Subcutaneous abdominal adipose tissue (tissue), 5 donors: ENCODE data around the gene VKORC1.

Experiments used
- H3K27ac ChIP-seq: one replicate; pipeline ENCODE4 v1.7.0; 2013; ENCODE audit warnings: low read depth, mild to moderate bottlenecking, inconsistent platforms, low read length, moderate library complexity
- H3K27me3 ChIP-seq, 5 donors: one replicate each; pipeline ENCODE4 v1.7.0; 2013; ENCODE audit warnings: low read length in 5 of 5, inconsistent platforms in 1 of 5; ENCODE audit not compliant: control insufficient read depth in 5 of 5, insufficient read depth in 4 of 5
- H3K36me3 ChIP-seq, 5 donors: one replicate each; pipeline ENCODE4 v1.7.0; 2013; ENCODE audit warnings: low read length in 5 of 5; ENCODE audit not compliant: control insufficient read depth in 5 of 5, insufficient read depth in 5 of 5
- H3K4me1 ChIP-seq, 5 donors: one replicate each; pipeline ENCODE4 v1.7.0; 2013; ENCODE audit warnings: low read length in 5 of 5, mild to moderate bottlenecking in 3 of 5, moderate library complexity in 1 of 5; ENCODE audit not compliant: control insufficient read depth in 5 of 5, insufficient read depth in 5 of 5
- H3K4me3 ChIP-seq, 5 donors: one replicate each; pipeline ENCODE4 v1.7.0; 2013; ENCODE audit warnings: low read length in 5 of 5, low read depth in 1 of 5
- H3K9ac ChIP-seq, 5 donors: one replicate each; pipeline ENCODE4 v1.7.0; 2013; ENCODE audit warnings: low read length in 5 of 5, mild to moderate bottlenecking in 4 of 5, moderate library complexity in 3 of 5
- H3K9me3 ChIP-seq, 5 donors: one replicate each; pipeline ENCODE4 v1.7.0; 2013; ENCODE audit warnings: low read length in 5 of 5; ENCODE audit not compliant: control insufficient read depth in 5 of 5
- donor health status: healthy.
- donor health status: healthy.
- donor health status: healthy.
- donor health status: healthy.
- donor health status: healthy.

VKORC1 gene

DNA sequence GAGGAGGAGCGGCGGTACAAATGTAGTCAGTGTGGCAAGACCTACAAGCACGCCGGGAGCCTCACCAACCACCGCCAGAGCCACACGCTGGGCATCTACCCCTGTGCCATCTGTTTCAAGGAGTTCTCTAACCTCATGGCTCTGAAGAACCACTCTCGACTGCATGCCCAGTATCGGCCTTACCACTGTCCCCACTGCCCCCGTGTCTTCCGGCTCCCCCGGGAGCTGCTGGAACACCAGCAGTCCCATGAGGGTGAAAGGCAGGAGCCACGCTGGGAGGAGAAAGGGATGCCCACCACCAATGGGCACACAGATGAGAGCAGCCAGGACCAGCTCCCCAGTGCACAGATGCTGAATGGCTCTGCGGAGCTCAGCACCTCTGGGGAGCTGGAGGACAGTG is 17.6 kb downstream of the VKORC1 start:
- H3K36me3 ChIP-seq, result peaks cover 0 to 58% (median 56%) of the 10 kb centered on the region in 5 donors
- no peaks in the 10 kb centered on the region for H3K9me3 ChIP-seq
- H3K4me1 ChIP-seq, result peaks cover 8 to 35% (median 25%) of the 10 kb centered on the region in 5 donors
- H3K9ac ChIP-seq, result no peak overlapping the region
- H3K4me3 ChIP-seq, result no peak overlapping the region
- H3K27ac ChIP-seq, result no peak overlapping the region
- H3K27me3 ChIP-seq, result no peaks in the 10 kb centered on the region

- Histone ChIP-seq H3K9ac (no peak overlapping the region), H3K27me3 (no peaks in the 10 kb centered on the region), H3K36me3 (peaks cover 0 to 54% (median 53%) of the 10 kb centered on the region in 5 donors), H3K9me3 (no peaks in the 10 kb centered on the region), H3K4me3 (no peak overlapping the region), H3K4me1 (peaks cover 9 to 34% (median 25%) of the 10 kb centered on the region in 5 donors), H3K27ac (no peak overlapping the region)
Measured at GRCh38 chr16:31076319-31076718, 18.3 kb downstream of the VKORC1 start.

GRCh38 chr16:31074814-31075183 is 19.8 kb downstream of the VKORC1 start:
- peak overlapping the region in 4 of 5 donors; percentile 86 to 96 (median 90) for H3K9ac ChIP-seq
- peaks cover 9 to 33% (median 25%) of the 10 kb centered on the region in 5 donors for H3K4me1 ChIP-seq
- peaks cover 0 to 38% (median 38%) of the 10 kb centered on the region in 5 donors for H3K36me3 ChIP-seq
- H3K9me3 ChIP-seq, result no peaks in the 10 kb centered on the region
- peak overlapping the region; percentile 90 for H3K27ac ChIP-seq
- no peaks in the 10 kb centered on the region for H3K27me3 ChIP-seq
- peak overlapping the region; percentile 88 to 100 (median 99) for H3K4me3 ChIP-seq

GRCh38 chr16:31073970-31074813 is 20.4 kb downstream of the VKORC1 start, which contains the start of the genes ZNF646 and ZNF668:
TSS of gene ZNF646 (plus strand) at chr16:31074422. CDS start at chr16:31076325, 1,903 bp downstream.
TSS of gene ZNF668 (minus strand) at chr16:31074240. CDS start at chr16:31064459, 9,781 bp downstream.
- Histone ChIP-seq H3K4me3 (peak within 1 kb of the TSS; percentile 88 to 100 (median 99)), H3K4me1 (peaks cover 9 to 33% (median 25%) of the 10 kb centered on the region in 5 donors), H3K27me3 (no peaks in the 10 kb centered on the region), H3K9me3 (no peaks in the 10 kb centered on the region), H3K36me3 (peaks cover 0 to 32% (median 32%) of the 10 kb centered on the region in 5 donors), H3K27ac (peak within 1 kb of the TSS; percentile 90), H3K9ac (peak within 1 kb of the TSS in 4 of 5 donors; percentile 89 to 96 (median 90))

GRCh38 chr16:31073142-31073969 is 21.2 kb downstream of the VKORC1 start:
- H3K9ac ChIP-seq, result peak overlapping the region; percentile 29 to 96 (median 89)
- no peaks in the 10 kb centered on the region for H3K27me3 ChIP-seq
- H3K4me1 ChIP-seq, result peaks cover 9 to 33% (median 25%) of the 10 kb centered on the region in 5 donors
- H3K36me3 ChIP-seq, result peaks cover 0 to 24% (median 23%) of the 10 kb centered on the region in 5 donors
- H3K9me3 ChIP-seq, result no peaks in the 10 kb centered on the region
- H3K4me3 ChIP-seq, result peak overlapping the region; percentile 88 to 100 (median 99)
- peak overlapping the region; percentile 90 for H3K27ac ChIP-seq

DNA sequence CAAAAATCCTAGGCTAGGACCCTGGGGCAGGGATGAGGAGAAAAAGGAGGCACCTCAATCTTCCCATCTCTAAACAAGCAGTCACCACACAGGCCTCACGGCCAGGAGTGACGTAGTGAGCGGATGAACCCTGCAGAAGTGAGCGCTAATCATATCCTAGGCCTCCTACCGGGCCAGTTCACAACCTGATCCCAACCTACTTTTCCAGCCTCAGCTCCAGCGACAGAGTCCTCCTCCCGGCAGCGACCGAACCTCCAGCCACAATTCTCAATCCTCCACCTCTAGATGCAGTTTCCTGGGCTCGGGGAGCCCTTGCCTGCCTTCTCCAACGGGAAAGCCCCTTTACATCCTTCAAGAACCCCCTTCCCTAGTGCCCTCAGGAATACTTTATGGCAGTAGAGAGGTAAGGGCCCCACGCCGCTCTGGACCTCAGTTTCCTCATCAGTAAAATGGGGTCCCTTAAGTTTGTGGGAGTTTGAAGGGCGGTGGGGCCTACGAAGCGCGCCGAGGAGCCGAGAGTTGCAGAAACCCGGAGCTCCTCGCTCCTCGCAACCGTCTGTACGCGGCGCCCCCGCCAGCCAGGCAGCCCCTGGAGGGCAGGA is 22.0 kb downstream of the VKORC1 start:
- peaks cover 0 to 17% (median 16%) of the 10 kb centered on the region in 5 donors for H3K36me3 ChIP-seq
- H3K27me3 ChIP-seq, result no peaks in the 10 kb centered on the region
- peaks cover 9 to 33% (median 25%) of the 10 kb centered on the region in 5 donors for H3K4me1 ChIP-seq
- H3K9ac ChIP-seq, result peak overlapping the region; percentile 29 to 96 (median 89)
- peak overlapping the region; percentile 90 for H3K27ac ChIP-seq
- H3K9me3 ChIP-seq, result no peaks in the 10 kb centered on the region
- peak overlapping the region; percentile 78 to 100 (median 99) for H3K4me3 ChIP-seq

GRCh38 chr16:31071861-31072260 is 22.7 kb downstream of the VKORC1 start:
- H3K27me3 ChIP-seq, result no peaks in the 10 kb centered on the region
- peaks cover 0 to 9% (median 9%) of the 10 kb centered on the region in 5 donors for H3K36me3 ChIP-seq
- H3K9me3 ChIP-seq, result no peaks in the 10 kb centered on the region
- H3K27ac ChIP-seq, result peak overlapping the region; percentile 90
- H3K4me1 ChIP-seq, result peaks cover 9 to 33% (median 25%) of the 10 kb centered on the region in 5 donors
- peak overlapping the region; percentile 78 to 100 (median 99) for H3K4me3 ChIP-seq
- H3K9ac ChIP-seq, result peak overlapping the region in 3 of 5 donors; percentile 78 to 96 (median 89)

DNA sequence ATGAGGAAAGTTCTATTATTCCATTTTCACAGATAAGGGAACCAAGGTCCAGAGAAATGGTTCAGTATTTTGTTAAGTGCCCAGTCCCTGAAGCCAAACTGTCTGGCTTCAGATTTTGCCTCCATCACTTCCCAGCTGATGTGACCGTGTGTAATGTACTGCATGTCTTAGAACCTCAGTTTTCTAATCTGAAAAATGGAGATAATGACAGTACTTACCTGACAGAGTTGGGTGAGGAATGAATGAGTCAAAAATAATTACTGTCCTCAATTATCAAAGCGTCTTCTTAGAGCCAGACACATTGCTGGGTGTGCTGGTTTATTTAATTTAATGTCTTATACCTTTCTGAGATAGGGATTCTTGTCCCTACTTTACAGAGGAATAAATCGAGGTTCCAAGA is 27.3 kb downstream of the VKORC1 start:
- H3K9me3 ChIP-seq, result no peaks in the 10 kb centered on the region
- no peak overlapping the region for H3K9ac ChIP-seq
- no peaks in the 10 kb centered on the region for H3K27me3 ChIP-seq
- no peak overlapping the region for H3K4me3 ChIP-seq
- no peak overlapping the region for H3K27ac ChIP-seq
- peaks cover 0 to 10% (median 7%) of the 10 kb centered on the region in 5 donors for H3K36me3 ChIP-seq
- peaks cover 12 to 32% (median 28%) of the 10 kb centered on the region in 5 donors for H3K4me1 ChIP-seq

DNA sequence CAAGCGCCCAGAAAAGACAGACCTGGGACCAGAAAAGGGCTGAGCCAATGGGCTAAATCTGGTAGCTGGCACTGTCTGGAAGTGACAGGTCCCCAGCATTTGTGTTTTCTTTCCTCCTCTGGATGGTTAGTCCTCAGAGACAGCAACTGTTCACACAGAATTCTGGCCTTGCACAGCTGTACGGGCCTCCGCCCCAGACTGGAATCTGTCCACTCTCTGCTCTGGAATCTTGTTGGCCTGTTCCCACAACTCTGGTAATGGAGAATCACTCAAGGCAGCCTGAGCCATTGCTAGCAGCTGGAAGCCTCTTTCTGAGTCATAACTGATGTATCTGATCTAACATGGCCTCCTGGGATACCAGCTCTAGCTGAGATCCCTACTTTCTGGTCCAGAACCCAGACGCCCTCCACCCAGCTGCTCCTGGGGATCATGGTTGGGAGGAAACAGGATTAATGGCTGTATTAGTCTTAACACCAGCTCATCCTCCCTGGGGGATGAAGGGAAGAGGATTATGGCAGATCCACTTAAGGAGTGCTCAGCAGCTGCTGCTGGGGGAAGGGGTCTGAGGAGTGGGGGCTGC is 29.6 kb downstream of the VKORC1 start:
- Histone ChIP-seq H3K27ac (peak overlapping the region; percentile 84), H3K9me3 (no peaks in the 10 kb centered on the region), H3K4me3 (peak overlapping the region in 1 of 5 donors; percentile 32), H3K36me3 (peaks cover 0 to 28% (median 23%) of the 10 kb centered on the region in 5 donors), H3K9ac (peak overlapping the region in 2 of 5 donors; percentile 4 to 18), H3K4me1 (peaks cover 6 to 23% (median 18%) of the 10 kb centered on the region in 5 donors), H3K27me3 (no peaks in the 10 kb centered on the region)
